ENCODE data around the gene RGL2. TPM values are rescaled to one million over a fixed set of nuclear protein-coding genes. Genes with fewer than 3 reads are reported as not detected.

The RGL2 gene
- total and polyA plus RNA-seq, 7 donors = 5.8 to 48.9 (median 33.2) TPM

- Histone ChIP-seq H3K27me3 (no peaks in the 10 kb centered on the region), H3K4me3 (no peak overlapping the region), H3K27ac (no peak overlapping the region), H3K9me3 (no peaks in the 10 kb centered on the region), H3K4me1 (peaks cover 0 to 9% (median 4%) of the 10 kb centered on the region in 4 donors), H3K36me3 (peaks cover 0 to 64% (median 25%) of the 10 kb centered on the region in 4 donors)
- TF ChIP-seq, protein P1, sequence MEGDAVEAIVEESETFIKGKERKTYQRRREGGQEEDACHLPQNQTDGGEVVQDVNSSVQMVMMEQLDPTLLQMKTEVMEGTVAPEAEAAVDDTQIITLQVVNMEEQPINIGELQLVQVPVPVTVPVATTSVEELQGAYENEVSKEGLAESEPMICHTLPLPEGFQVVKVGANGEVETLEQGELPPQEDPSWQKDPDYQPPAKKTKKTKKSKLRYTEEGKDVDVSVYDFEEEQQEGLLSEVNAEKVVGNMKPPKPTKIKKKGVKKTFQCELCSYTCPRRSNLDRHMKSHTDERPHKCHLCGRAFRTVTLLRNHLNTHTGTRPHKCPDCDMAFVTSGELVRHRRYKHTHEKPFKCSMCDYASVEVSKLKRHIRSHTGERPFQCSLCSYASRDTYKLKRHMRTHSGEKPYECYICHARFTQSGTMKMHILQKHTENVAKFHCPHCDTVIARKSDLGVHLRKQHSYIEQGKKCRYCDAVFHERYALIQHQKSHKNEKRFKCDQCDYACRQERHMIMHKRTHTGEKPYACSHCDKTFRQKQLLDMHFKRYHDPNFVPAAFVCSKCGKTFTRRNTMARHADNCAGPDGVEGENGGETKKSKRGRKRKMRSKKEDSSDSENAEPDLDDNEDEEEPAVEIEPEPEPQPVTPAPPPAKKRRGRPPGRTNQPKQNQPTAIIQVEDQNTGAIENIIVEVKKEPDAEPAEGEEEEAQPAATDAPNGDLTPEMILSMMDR (IDR thresholded peaks at IDR 0.05) = no peak
- TF ChIP-seq POLR2AphosphoS5 (IDR thresholded peaks at IDR 0.05) = no peak
- no peak for TF ChIP-seq EP300 (IDR thresholded peaks at IDR 0.05)
- no peak for TF ChIP-seq POLR2A (IDR thresholded peaks at IDR 0.05)
- WGBS, 2 donors = 89 to 91% methylated on average over 4 of the region's 4 CpGs
- no peak for DNase-seq
- intact Hi-C loops (cut with DNase I) = no loop called here
Measured at GRCh38 chr6:33306356-33306755, 7.6 kb upstream of the RGL2 start.

DNA sequence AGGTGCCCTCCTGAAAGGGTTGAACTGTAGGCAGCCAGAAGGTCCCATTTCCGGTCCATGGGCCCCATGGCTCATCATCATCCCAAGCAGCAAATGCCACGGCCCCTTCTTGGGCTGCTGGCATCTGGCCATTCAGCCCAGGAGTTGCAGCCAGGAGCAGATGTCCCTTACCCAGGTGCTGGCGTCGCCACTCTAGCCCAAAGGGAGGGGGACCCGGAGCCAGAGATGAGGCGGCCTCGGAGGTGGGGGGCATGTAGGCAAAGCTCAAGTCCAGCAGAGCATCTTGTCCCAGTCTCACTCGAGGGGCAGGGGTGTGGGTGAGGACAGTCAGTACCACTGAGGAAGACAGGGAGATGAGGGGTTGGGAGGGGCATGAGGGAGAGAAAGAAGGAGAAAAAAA, 6.3 kb upstream of the RGL2 start:
- Histone ChIP-seq H3K4me1 (peaks cover 0 to 16% (median 10%) of the 10 kb centered on the region in 4 donors), H3K36me3 (peaks cover 0 to 55% (median 24%) of the 10 kb centered on the region in 4 donors), H3K9me3 (no peaks in the 10 kb centered on the region), H3K4me3 (no peak overlapping the region), H3K27me3 (no peaks in the 10 kb centered on the region), H3K27ac (no peak overlapping the region)
- WGBS, 2 donors = 85 to 89% methylated on average over 8 of the region's 8 CpGs
- intact Hi-C loops (cut with DNase I) = no loop called here
- TF ChIP-seq POLR2AphosphoS5 (IDR thresholded peaks at IDR 0.05) (no peak), POLR2A (IDR thresholded peaks at IDR 0.05) (no peak), EP300 (IDR thresholded peaks at IDR 0.05) (no peak)
- TF ChIP-seq, protein P1 (IDR thresholded peaks at IDR 0.05) = no peak
- no peak for DNase-seq

DNA sequence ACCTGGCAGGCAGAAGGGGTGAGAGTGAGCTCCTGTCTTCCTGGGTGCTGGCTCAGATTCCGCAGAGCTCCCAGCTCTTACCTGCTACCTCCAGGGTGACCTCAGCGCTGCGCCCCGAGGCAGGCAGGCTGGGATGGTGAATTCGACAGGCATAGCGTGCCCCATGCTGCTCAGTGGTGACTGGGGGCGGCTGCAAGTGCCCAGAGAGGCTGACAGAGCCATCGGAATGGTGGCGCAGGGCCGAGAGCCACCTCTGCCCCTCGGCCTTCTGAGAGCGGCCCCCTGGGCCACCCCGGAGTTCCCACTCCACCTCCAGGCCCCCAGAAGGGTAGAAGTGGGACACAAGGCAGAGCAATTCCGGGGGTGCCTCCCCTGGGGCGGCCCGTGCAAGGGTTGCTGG, 5.5 kb upstream of the RGL2 start:
- intact Hi-C loops (cut with DNase I) = no loop called here
- Histone ChIP-seq H3K9me3 (no peaks in the 10 kb centered on the region), H3K36me3 (peaks cover 0 to 51% (median 23%) of the 10 kb centered on the region in 4 donors), H3K4me3 (no peak overlapping the region), H3K27me3 (no peaks in the 10 kb centered on the region), H3K4me1 (peaks cover 0 to 19% (median 13%) of the 10 kb centered on the region in 4 donors), H3K27ac (no peak overlapping the region)
- TF ChIP-seq EP300 (IDR thresholded peaks at IDR 0.05) = no peak
- TF ChIP-seq, protein P1 (IDR thresholded peaks at IDR 0.05) = no peak
- TF ChIP-seq POLR2A (IDR thresholded peaks at IDR 0.05) = no peak
- TF ChIP-seq POLR2AphosphoS5 (IDR thresholded peaks at IDR 0.05) = no peak
- 93 to 94% methylated on average over 16 of the region's 16 CpGs for WGBS, 2 donors
- DNase-seq = no peak

- H3K27me3 ChIP-seq = no peaks in the 10 kb centered on the region
- TF ChIP-seq POLR2A (IDR thresholded peaks at IDR 0.05) (no peak), EP300 (IDR thresholded peaks at IDR 0.05) (no peak), POLR2AphosphoS5 (IDR thresholded peaks at IDR 0.05) (no peak)
- TF ChIP-seq, protein P1 (IDR thresholded peaks at IDR 0.05) = no peak
- peaks cover 0 to 35% (median 23%) of the 10 kb centered on the region in 4 donors for H3K4me1 ChIP-seq
- H3K4me3 ChIP-seq = no peak overlapping the region
- intact Hi-C loops (cut with DNase I) = no loop called here
- 92 to 94% methylated on average over 3 of the region's 3 CpGs for WGBS, 2 donors
- peaks cover 0 to 46% (median 23%) of the 10 kb centered on the region in 4 donors for H3K36me3 ChIP-seq
- no peaks in the 10 kb centered on the region for H3K9me3 ChIP-seq
- no peak for DNase-seq
- H3K27ac ChIP-seq = no peak overlapping the region
Measured at GRCh38 chr6:33301877-33302276, 3.1 kb upstream of the RGL2 start.
